Transverse colon (tissue), 4 donors: Measurements from ENCODE around the gene DAB2.

Source experiments
- POLR2A ChIP-seq: fragments of 450-650 bp; IDR thresholded peaks from one replicate; pipeline ENCODE4 v1.6.1; 2016; ENCODE audit warnings: antibody characterized with exemption, mild to moderate bottlenecking, moderate library complexity
- POLR2AphosphoS5 ChIP-seq, 3 donors: sonication (generic); formaldehyde crosslinking; IDR thresholded peaks; one replicate each; pipeline ENCODE4 v1.6.1; 2016; ENCODE audit warnings: antibody characterized with exemption in 3 of 3
- TF ChIP-seq, protein P1 (sequence below), 5 experiments: fragments of 200-600 bp in 3 of 5; fragments of 450-650 bp in 2 of 5; sonication (generic) in 3 of 5; IDR thresholded peaks; 1 replicate in 2 of 5; 2 replicates in 3 of 5; pipeline ENCODE4 v1.5.1; 2016 to 2017; ENCODE audit warnings: antibody characterized with exemption in 5 of 5, inconsistent platforms in 3 of 5, mild to moderate bottlenecking in 2 of 5, moderate library complexity in 1 of 5

DNA sequence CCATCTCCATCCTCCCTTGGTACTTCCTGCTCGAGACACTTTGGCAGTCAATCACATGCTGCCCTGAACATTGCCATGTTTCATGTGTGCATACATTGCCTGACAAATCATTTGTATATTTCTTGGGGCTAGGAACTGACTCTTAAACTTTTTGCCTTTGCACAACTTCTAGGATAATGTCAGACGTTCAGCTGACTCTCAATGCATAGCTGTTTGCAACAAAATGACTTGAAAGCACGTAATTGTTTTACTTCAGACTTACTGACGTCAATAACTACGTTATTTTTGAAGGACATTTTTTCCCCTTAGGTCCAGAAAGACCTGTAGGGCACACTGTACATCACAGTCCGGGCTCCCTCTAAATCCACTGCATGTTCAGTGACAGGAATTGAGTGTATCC lies 37.4 kb upstream of the DAB2 start:
- TF ChIP-seq, protein P1, sequence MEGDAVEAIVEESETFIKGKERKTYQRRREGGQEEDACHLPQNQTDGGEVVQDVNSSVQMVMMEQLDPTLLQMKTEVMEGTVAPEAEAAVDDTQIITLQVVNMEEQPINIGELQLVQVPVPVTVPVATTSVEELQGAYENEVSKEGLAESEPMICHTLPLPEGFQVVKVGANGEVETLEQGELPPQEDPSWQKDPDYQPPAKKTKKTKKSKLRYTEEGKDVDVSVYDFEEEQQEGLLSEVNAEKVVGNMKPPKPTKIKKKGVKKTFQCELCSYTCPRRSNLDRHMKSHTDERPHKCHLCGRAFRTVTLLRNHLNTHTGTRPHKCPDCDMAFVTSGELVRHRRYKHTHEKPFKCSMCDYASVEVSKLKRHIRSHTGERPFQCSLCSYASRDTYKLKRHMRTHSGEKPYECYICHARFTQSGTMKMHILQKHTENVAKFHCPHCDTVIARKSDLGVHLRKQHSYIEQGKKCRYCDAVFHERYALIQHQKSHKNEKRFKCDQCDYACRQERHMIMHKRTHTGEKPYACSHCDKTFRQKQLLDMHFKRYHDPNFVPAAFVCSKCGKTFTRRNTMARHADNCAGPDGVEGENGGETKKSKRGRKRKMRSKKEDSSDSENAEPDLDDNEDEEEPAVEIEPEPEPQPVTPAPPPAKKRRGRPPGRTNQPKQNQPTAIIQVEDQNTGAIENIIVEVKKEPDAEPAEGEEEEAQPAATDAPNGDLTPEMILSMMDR (IDR thresholded peaks at IDR 0.05), result no peak
- TF ChIP-seq POLR2A, result no peak
- no peak for TF ChIP-seq POLR2AphosphoS5 (IDR thresholded peaks at IDR 0.05)
